ENCODE measurements around the gene PPA1.
"Not testable (repeated sequence)": the region's sequence is repeated elsewhere in the genome, so short reads cannot be mapped to it uniquely, and the experiment has no call there.

The PPA1 gene

GRCh38 chr10:70175516-70175915, 57.7 kb downstream of the PPA1 start:
- in situ Hi-C loops (cut with MboI; ENCODE audit: low sequenced_read_pairs): no loop called here

- in situ Hi-C loops (cut with MboI; ENCODE audit: low sequenced_read_pairs): no loop called here
These were observed 59.0 kb downstream of the PPA1 start for GRCh38 chr10:70174058-70174741.

GRCh38 chr10:70169649-70170364, 63.4 kb downstream of the PPA1 start:
- in situ Hi-C loops (cut with MboI; ENCODE audit: low sequenced_read_pairs): no loop called here

GRCh38 chr10:70169011-70169410, 64.2 kb downstream of the PPA1 start:
- in situ Hi-C loops (cut with MboI; ENCODE audit: low sequenced_read_pairs): no loop called here

GRCh38 chr10:70167246-70167645, 66.0 kb downstream of the PPA1 start:
- in situ Hi-C loops (cut with MboI; ENCODE audit: low sequenced_read_pairs): no loop called here

- in situ Hi-C loops (cut with MboI; ENCODE audit: low sequenced_read_pairs): no loop called here
These were observed 66.8 kb downstream of the PPA1 start for GRCh38 chr10:70166394-70166793.

- in situ Hi-C loops (cut with MboI; ENCODE audit: low sequenced_read_pairs): no loop called here
These were observed 69.1 kb downstream of the PPA1 start for GRCh38 chr10:70164163-70164562.

- in situ Hi-C loops (cut with MboI; ENCODE audit: low sequenced_read_pairs): no loop called here
These were observed 69.8 kb downstream of the PPA1 start for GRCh38 chr10:70163448-70163847.

- in situ Hi-C loops (cut with MboI; ENCODE audit: low sequenced_read_pairs): no loop called here
These were observed 70.4 kb downstream of the PPA1 start for GRCh38 chr10:70162892-70163201.

GRCh38 chr10:70162151-70162891, 70.9 kb downstream of the PPA1 start:
- in situ Hi-C loops (cut with MboI; ENCODE audit: low sequenced_read_pairs): no loop called here

GRCh38 chr10:70160798-70161197, 72.4 kb downstream of the PPA1 start:
- in situ Hi-C loops (cut with MboI; ENCODE audit: low sequenced_read_pairs): no loop called here

- in situ Hi-C loops (cut with MboI; ENCODE audit: low sequenced_read_pairs): not testable (repeated sequence)
These were observed 73.9 kb downstream of the PPA1 start for GRCh38 chr10:70159366-70159765.

- in situ Hi-C loops (cut with MboI; ENCODE audit: low sequenced_read_pairs): no loop called here
These were observed 75.1 kb downstream of the PPA1 start for GRCh38 chr10:70158113-70158512.

GRCh38 chr10:70155255-70155838, 77.9 kb downstream of the PPA1 start:
- in situ Hi-C loops (cut with MboI; ENCODE audit: low sequenced_read_pairs): no loop called here
